SU-DHL-6 (cell line): ENCODE data around the gene MYO18A.

Experiments used
- H2AFZ ChIP-seq: fragments of 200-600 bp; sonication (generic); 2 replicates; pipeline ENCODE4 v1.6.1; 2014; ENCODE audit warnings: low read depth, mild to moderate bottlenecking, moderate library complexity, mixed read lengths, antibody characterized with exemption, low read length; ENCODE audit not compliant: severe bottlenecking
- H3F3A ChIP-seq: fragments of 200-600 bp; shearing (Covaris generic); 2 replicates; pipeline ENCODE4 v1.6.0; 2016; ENCODE audit warnings: antibody characterized with exemption, mild to moderate bottlenecking; ENCODE audit not compliant: insufficient read depth
- H3K27ac ChIP-seq: fragments of 200-600 bp; sonication (generic); 2 replicates; pipeline ENCODE4 v1.5.1; 2016; ENCODE audit warnings: low read depth, mild to moderate bottlenecking, low read length, moderate library complexity, mixed read lengths
- H3K27me3 ChIP-seq: fragments of 200-600 bp; sonication (generic), shearing (Covaris generic); 2 replicates; pipeline ENCODE4 v1.6.0; 2014; ENCODE audit warnings: mild to moderate bottlenecking, low read length
- H3K36me3 ChIP-seq: fragments of 200-600 bp; sonication (generic); 2 replicates; pipeline ENCODE4 v1.6.1; 2014; ENCODE audit warnings: mild to moderate bottlenecking, low read length, mixed read lengths
- H3K4me2 ChIP-seq: fragments of 300-600, 200-600 bp; shearing (Covaris generic), sonication (generic); 2 replicates; pipeline ENCODE4 v1.6.0; 2014; ENCODE audit warnings: low read length, low read depth, mild to moderate bottlenecking; ENCODE audit not compliant: poor library complexity, severe bottlenecking
- H3K4me3 ChIP-seq: fragments of 200-600 bp; sonication (generic); 2 replicates; pipeline ENCODE4 v1.5.1; 2014; ENCODE audit warnings: antibody characterized with exemption, low read length, mild to moderate bottlenecking, mixed read lengths; ENCODE audit not compliant: insufficient read depth, poor library complexity, severe bottlenecking
- H3K79me2 ChIP-seq: fragments of 200-600 bp; sonication (generic); 2 replicates; pipeline ENCODE4 v1.6.1; 2014; ENCODE audit warnings: mild to moderate bottlenecking, low read length, moderate library complexity; ENCODE audit not compliant: insufficient read depth
- H3K9ac ChIP-seq: fragments of 200-600 bp; sonication (generic); 2 replicates; pipeline ENCODE4 v1.7.0; 2014; ENCODE audit warnings: mild to moderate bottlenecking, low read length
- H3K9me2 ChIP-seq: fragments of 200-600 bp; sonication (generic); replicated peaks from 2 replicates; pipeline ENCODE4 v1.6.1; 2014; ENCODE audit warnings: low read length; ENCODE audit not compliant: insufficient read depth
- H3K9me3 ChIP-seq: fragments of 200-600 bp; sonication (generic); 2 replicates; pipeline ENCODE4 v1.6.1; 2014; ENCODE audit warnings: low read length, mixed read lengths; ENCODE audit not compliant: insufficient read depth
- H4K20me1 ChIP-seq: fragments of 200-600 bp; sonication (generic); 2 replicates; pipeline ENCODE4 v1.6.1; 2014; ENCODE audit warnings: low read depth, mild to moderate bottlenecking, antibody characterized with exemption, low read length, moderate library complexity, mixed read lengths
- EZH2phosphoT487 ChIP-seq: fragments of 200-600 bp; sonication (generic), shearing (Covaris generic); conservative IDR thresholded peaks from 2 replicates; pipeline ENCODE4 v1.6.1; 2018; ENCODE audit warnings: mild to moderate bottlenecking, antibody characterized with exemption, low read length, moderate library complexity, mixed read lengths
- TF ChIP-seq, protein P1 (sequence below): fragments of 200-600 bp; sonication (generic); IDR thresholded peaks from one replicate; pipeline ENCODE4 v1.5.1; 2017; ENCODE audit warnings: antibody characterized with exemption, mild to moderate bottlenecking, low read length, moderate library complexity; ENCODE audit not compliant: insufficient read depth, poor library complexity, severe bottlenecking

The MYO18A gene

DNA sequence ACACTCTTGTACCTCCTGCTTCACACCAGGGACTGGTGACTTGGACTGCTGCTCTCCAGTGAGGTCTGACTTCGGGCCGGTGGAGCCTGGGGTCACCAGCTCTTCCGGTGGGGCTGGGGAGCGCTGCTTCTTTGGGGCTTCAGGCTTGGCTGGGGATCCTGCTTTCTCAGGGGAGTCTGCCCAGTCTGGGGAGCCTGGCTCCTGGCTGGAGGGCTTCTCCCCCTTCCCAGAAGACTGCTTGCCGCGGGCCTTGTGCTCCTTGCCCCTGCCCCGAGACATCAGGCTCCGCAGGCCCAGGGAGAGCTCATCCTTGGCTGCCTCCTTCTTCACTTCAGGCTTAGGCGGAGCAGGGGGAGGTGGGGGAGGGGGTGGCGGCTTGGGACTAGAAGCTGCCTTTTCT lies 52.4 kb downstream of the MYO18A start:
- H3K9me2 ChIP-seq = no peaks in the 10 kb centered on the region
- no peak for TF ChIP-seq EZH2phosphoT487
- TF ChIP-seq, protein P1, sequence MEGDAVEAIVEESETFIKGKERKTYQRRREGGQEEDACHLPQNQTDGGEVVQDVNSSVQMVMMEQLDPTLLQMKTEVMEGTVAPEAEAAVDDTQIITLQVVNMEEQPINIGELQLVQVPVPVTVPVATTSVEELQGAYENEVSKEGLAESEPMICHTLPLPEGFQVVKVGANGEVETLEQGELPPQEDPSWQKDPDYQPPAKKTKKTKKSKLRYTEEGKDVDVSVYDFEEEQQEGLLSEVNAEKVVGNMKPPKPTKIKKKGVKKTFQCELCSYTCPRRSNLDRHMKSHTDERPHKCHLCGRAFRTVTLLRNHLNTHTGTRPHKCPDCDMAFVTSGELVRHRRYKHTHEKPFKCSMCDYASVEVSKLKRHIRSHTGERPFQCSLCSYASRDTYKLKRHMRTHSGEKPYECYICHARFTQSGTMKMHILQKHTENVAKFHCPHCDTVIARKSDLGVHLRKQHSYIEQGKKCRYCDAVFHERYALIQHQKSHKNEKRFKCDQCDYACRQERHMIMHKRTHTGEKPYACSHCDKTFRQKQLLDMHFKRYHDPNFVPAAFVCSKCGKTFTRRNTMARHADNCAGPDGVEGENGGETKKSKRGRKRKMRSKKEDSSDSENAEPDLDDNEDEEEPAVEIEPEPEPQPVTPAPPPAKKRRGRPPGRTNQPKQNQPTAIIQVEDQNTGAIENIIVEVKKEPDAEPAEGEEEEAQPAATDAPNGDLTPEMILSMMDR = no peak
- no peaks in the 10 kb centered on the region for H3K27me3 ChIP-seq
- no peak overlapping the region for H3K4me3 ChIP-seq
- H4K20me1 ChIP-seq = no peaks in the 10 kb centered on the region
- H3K9ac ChIP-seq = no peak overlapping the region
- no peaks in the 10 kb centered on the region for H3F3A ChIP-seq
- H3K27ac ChIP-seq = no peak overlapping the region
- H3K9me3 ChIP-seq = no peaks in the 10 kb centered on the region
- H3K79me2 ChIP-seq = no peaks in the 10 kb centered on the region
- H3K4me2 ChIP-seq = no peak overlapping the region
- no peak overlapping the region for H2AFZ ChIP-seq
- H3K36me3 ChIP-seq = no peaks in the 10 kb centered on the region

DNA sequence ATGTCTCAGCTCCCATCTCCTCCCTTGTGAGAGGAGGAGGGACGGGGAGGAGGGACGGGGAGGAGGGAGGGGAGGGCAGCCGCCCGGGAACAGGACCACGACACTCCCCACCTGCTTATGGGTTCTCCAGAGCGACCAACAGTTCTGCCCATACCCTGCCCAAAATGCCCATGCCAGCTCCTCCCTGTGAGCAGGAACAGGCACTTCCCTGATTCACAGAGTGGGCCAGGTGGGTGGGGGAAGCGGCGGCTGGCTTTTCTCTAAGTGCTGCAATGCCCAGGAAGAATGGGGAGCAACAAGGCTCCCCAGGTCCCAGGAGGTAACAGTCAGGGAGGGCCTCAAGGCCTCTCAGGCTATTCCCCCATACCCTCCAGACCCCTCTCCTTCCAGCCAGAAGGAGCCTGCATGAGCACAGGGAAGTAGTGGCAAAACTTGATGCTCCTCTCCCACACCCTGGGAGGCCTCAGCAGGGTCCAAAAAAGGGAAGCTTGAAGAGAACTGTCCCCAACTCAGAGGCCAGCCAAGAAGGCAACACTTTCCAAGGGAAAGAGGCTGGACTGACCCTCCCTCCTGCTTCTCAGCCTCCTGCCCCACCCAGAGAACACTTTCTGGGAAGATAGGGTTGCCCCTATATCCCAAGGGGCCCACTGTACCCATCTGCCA lies 53.8 kb downstream of the MYO18A start:
- no peak overlapping the region for H3K4me3 ChIP-seq
- H3K79me2 ChIP-seq = no peaks in the 10 kb centered on the region
- H3K27ac ChIP-seq = no peak overlapping the region
- no peaks in the 10 kb centered on the region for H4K20me1 ChIP-seq
- H3F3A ChIP-seq = no peaks in the 10 kb centered on the region
- H3K9me2 ChIP-seq = no peaks in the 10 kb centered on the region
- no peak overlapping the region for H3K9ac ChIP-seq
- H3K9me3 ChIP-seq = no peaks in the 10 kb centered on the region
- H2AFZ ChIP-seq = no peak overlapping the region
- H3K27me3 ChIP-seq = no peaks in the 10 kb centered on the region
- TF ChIP-seq EZH2phosphoT487 = no peak
- TF ChIP-seq, protein P1 = no peak
- H3K4me2 ChIP-seq = no peak overlapping the region
- no peaks in the 10 kb centered on the region for H3K36me3 ChIP-seq

DNA sequence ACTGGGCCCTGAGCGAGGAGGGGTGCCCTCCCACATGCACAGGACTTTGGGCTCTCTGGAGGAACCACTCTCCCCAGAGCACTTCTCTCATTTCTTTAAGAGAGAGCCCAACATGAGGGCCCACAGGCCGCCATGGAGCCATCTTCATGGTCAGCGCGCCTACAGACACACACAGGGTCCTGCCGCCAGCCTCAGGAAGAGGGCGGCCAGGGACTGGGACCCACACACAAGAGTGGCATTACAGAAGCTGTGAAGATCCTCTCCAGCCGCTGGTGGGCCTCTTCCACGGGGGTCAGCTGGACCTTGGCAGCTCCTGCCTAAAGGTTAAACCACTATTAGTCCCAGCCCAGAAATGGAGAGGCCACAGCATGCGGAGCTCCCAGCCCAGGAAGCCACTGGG lies 54.5 kb downstream of the MYO18A start:
- no peak overlapping the region for H2AFZ ChIP-seq
- no peak for TF ChIP-seq EZH2phosphoT487
- TF ChIP-seq, protein P1 = no peak
- H3K4me3 ChIP-seq = no peak overlapping the region
- H3K79me2 ChIP-seq = no peaks in the 10 kb centered on the region
- H3K4me2 ChIP-seq = no peak overlapping the region
- no peaks in the 10 kb centered on the region for H4K20me1 ChIP-seq
- H3F3A ChIP-seq = no peaks in the 10 kb centered on the region
- no peaks in the 10 kb centered on the region for H3K27me3 ChIP-seq
- no peaks in the 10 kb centered on the region for H3K36me3 ChIP-seq
- H3K9ac ChIP-seq = no peak overlapping the region
- H3K9me3 ChIP-seq = no peaks in the 10 kb centered on the region
- no peak overlapping the region for H3K27ac ChIP-seq
- no peaks in the 10 kb centered on the region for H3K9me2 ChIP-seq
